Stimulated activated CD8-positive, alpha-beta memory T cell treated with anti-CD3 and anti-CD28 coated beads, Interleukin-7, amount 100 ng/mL, for 1 hour (primary cell): Measurements from ENCODE around the gene GNG13.

ENCODE experiments used
- DNase-seq, 2 donors: peaks; one replicate each; pipeline ENCODE4 v3.0.0-alpha.2; 2020; ENCODE audit warnings: low read depth in 2 of 2

GNG13 gene

DNA sequence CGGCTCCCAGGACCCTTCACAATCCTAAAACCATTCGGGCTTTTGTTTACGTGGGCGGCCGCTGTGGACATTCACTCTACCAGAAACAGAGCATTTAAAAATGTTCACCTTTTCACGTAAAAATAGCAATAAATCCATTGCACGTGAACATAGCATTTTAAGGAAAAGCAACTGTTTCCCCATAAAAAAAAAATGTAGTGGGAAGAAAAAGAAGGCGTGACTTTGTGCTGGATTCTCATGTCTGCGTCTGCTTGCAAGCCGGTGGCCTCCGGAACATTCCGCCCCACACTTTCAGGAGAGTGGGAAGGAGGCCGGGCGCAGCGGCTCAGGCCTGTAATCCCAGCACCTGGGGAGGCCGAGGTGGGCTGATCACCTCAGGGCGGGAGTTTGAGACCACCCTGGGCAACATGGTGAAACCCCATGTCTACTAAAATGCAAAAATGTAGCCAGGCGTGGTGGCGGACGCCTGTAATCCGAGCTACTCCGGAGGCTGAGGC, 13.4 kb upstream of the GNG13 start:
- no peak for DNase-seq

DNA sequence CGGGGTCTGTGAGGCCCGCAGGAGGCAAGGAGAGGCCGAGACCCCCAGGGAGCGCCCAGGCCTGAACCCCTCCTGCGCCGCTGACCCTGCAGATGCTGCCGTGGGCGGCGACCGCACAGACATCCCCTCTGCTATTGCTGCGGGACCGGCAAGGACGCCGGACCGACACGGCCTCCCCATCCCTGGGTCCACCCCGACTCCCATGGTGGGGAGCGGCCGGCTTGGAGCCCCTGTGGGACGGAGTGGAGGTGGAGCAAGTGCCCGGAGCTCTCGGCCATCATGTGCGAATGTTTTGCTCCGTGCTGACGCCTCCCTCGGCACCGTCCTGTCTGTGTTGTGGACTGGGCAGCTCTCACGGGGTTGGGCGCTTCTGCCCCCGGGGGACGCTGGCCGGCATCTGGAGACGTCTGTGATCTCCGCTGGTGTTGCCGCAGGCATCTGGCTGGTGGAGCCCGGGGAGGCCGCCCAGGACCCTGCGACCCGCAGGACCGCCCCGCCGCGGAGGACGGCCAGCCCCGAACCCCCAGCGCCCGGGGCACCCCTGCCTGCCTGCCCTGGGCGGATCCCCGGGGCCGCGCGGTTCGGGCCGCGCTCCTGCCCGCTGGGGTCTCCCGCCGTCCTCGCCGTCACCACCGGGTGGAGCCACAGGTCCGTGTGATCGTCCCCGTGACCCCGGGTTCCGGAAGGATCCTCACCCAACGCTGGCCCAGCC, 12.8 kb upstream of the GNG13 start:
- peak in 1 of 2 donors; percentile 29 for DNase-seq

DNA sequence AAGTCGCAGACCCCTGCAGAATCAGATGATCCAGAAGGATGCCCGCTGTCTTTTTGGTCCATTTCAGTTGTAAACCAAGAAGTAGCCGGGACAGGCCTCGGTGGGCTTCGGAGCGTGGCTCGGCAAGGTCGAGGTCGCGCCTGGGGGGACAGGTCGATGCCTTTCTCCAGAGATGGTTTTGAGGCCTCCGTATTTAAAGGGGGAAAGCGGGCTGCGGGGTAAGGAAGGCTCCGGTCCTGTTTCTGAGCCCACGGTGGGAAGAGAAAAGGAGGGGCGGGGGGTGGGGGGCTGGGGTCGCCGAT, 7.5 kb upstream of the GNG13 start:
- no peak for DNase-seq

DNA sequence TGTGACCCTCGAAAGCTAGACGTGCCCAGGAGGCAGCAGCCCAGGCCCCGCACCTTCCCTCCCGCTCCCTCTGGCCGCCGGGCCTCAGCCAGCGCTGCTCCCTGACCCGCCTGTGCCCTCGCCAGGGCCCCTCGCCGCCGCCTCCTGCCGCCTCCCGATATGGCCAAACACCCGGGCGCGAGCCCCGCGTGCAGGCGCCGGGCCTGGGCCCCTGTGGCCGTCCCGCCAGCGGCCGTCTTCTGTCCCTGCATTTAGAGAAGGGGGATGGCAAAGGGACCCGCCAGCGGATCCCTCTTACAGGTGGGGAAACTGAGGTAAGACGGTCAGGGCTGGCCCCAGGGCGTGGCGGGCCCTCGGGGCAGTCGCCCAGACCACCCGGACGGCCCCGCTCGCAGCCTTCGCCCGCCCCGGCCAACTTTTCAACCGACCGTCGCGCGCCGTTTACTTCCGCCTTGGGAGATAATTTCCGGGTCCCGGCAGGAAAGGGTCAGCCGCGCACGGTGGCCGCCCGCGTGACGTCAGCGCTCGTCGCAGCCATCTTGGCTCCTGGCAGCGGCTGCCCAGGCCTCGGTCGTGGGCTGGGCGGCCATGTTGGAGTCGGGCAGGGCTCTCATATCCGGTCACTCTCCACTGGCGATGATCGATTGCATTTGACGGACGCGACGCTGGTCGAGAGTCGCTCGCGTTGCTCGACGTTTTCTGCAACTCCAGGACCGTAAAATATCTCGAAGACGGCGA, 7.0 kb upstream of the GNG13 start:
- peak; percentile 48 to 67 for DNase-seq

DNA sequence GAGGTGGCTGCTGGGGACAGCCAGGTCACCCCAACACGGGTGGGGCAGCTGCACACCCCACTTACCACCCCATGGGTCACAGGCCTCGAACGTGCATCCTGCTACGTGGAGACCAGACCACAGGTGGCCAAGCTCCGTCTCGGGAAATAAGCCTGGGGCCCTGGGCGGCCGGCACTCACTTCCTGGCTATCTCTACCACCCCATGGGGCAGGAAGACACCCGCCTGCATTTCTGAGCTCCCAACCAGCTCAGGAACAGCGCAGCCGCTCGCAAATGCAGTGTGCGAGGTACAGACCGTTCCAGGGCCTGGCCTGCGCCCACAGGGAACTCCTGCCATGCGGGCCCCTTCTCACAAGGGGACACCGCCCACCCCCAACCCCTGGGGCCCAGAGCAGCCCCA, 4.9 kb upstream of the GNG13 start:
- DNase-seq = no peak

DNA sequence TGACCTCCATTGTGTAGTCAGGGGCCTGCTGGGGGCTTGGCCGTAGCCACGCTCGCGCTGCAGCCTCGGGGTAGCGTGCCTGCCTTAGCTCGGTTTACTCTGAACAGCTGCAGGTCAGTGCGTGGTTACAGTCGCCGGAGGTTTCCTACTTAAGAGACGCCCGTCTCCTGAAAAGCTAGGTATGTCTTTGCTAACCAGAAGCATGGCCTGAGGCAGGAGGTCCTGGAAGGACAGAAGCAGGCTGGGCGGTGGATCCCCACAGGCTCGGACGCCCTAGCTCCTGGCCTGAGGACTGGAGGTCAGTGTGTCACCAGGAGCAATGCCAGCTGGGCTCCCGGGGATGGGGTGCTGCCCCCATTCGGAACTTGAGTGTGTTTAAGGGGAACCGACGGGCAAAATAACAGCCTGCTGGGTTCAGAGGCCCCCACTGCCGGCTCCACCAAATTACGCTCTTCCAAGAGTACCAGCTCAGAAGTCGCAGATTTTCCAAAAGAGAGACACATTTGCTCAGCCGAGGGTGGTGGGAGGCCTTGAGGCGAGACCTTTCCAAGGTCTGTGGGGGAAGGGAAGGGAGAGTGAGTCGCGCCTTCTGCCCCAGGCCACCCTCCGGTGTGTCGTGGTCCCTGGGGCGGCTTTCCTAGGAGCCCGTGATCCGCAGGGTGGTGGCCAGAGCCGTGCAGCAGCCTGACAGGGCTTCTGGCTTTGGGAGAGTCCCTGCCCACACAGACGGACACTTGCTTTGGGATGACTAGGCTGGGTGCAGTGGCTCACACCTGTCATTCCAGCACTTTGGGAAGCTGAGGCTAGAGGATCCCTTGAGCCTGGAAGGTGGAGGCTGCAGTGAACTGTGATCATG, 3.9 kb upstream of the GNG13 start:
- DNase-seq = no peak

DNA sequence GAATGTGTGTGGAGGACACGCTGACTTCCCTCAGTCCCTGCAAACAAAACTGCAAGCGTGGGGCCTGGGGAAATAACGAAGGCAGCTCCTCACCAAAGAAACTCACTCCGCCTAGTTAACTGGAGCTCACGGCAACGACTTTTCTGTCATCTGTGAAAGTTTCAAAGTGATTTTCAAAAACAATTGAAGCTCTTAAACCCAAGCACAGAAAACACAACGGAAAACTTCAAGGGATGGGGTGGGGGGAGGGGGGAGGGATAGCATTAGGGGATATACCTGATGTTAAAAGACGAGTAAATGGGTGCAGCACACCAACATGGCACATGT, 3.2 kb upstream of the GNG13 start:
- DNase-seq = no peak

DNA sequence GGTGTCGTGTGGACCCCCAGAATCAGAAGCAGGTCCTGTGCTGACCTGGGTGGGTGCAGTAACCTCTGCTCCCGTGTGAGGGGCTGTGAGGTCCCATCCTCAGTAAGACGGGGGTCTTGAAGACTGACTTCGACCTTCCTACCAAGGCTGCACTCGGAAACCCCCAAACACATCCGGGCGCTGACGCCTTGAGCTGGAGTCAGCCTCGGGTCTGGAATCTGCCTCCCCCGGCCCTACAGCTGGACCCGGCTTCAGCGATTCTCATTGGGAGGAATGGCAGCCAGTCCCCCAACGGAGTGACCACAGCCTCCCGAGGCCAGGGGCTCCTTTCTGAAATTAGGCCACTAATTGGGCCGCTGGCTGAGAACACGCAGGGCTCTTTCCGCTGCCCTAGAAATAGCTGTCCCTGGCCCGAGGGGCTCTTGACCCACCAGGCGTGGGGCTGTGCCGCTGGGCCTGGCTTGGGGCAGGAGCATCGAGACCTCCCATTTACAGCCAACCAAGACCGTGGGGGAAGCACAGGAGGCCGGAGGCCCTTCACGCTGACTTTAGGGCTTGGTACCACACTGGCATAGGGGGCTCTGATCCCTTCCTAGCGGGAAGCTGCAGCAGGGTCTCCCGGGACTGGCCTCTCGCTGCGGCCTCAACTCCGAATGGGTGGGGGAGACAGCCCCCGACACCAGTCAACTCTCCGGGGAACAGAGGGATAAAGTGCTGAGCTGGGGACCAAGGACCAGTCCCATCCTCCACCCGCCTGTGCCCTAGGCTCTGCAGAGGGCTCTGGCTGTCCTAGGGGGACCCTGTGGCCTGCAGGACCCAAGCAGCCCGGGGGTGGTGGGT, 2.6 kb upstream of the GNG13 start:
- DNase-seq = no peak

DNA sequence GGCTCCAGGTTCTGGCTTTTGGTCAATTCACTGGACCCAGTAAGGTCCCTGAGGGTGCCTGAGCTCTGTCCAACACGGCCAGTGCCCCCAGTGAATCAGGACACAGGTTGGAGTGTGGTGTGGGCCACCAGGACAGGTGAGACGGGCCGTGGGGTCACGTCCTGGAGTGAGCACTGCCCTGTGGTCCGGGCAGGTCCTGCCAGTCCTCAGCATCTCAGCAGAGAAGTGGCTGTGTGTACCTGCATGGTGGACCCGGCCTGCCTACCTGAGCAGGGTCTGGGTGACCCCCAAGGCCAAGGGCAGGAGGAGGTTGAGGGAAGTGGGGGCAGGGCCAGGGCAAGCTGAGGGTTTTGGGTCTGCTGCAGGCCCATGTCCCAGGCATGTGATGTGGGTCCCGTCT, 1.9 kb upstream of the GNG13 start:
- DNase-seq = no peak

DNA sequence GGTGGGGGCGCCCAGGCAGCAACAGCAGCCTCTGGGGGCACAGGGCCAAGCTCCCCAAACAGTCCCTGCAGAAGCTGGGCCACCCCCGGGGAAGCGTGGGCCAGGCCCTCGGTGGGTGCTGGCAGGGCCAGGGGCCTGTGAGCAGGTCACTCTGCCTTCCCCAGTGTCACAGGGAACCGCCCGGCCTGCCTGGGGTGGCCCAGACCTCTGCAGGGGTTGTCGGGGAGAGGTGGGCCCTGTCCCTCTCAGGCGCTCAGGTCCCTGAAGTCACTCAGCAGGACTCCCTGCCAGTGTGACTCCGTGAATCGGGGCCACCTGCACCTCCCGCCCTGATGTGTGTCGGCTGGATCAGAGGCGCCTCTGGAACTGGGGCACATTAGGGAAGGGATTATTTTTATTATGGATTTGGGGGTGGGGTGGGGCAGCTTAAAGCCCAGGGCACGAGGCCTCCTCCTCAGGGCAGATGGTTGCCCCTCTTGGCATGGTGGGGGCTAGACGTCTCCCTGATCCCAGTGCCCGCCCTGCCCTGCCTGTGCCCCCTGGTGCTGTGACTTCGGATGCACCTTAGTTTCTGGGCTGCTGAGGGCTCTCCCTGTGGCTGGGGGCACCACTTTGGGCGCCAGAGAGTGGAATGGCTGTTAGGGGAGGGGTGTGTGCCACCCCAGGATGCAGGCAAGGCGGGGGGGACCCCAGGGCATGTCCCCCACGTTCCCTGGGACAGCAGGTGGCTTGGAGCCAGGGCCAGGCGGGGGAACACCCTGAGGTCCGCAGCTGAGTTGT, 1.2 kb upstream of the GNG13 start:
- DNase-seq = no peak

DNA sequence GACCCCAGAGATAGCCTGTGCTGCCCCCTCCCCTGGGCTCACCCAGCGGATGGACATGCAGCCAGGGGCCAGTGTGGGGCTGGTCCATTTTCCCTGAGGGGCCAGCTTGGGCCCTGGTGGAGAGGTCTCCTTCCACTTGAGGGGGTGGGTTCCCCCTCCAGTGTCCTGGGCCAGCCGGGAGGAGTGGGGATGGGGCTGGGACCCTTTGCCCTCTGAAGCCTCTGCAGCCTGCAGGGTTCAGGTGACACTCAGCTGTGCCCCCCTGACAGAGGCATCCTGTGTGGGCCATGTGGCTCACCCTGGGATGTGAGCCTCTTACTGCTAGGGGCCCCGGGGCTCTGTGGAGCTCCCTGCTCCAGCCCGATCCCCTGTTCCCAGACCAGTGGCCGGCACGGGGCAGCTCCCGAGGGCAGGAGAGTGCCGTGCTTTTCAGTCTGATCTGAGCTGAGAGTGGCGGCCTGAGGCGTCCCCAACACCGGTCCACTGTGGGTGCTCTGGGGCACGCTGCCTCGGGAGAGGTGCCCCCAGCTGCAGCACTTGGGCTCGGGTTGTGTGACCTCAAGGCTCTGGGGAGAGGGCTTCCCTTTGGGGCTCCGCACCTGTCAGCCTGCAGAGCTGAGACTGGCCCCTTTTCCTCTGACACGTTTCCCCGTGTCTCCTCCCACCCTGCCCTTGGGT, 439 bp upstream of the GNG13 start:
- no peak for DNase-seq

DNA sequence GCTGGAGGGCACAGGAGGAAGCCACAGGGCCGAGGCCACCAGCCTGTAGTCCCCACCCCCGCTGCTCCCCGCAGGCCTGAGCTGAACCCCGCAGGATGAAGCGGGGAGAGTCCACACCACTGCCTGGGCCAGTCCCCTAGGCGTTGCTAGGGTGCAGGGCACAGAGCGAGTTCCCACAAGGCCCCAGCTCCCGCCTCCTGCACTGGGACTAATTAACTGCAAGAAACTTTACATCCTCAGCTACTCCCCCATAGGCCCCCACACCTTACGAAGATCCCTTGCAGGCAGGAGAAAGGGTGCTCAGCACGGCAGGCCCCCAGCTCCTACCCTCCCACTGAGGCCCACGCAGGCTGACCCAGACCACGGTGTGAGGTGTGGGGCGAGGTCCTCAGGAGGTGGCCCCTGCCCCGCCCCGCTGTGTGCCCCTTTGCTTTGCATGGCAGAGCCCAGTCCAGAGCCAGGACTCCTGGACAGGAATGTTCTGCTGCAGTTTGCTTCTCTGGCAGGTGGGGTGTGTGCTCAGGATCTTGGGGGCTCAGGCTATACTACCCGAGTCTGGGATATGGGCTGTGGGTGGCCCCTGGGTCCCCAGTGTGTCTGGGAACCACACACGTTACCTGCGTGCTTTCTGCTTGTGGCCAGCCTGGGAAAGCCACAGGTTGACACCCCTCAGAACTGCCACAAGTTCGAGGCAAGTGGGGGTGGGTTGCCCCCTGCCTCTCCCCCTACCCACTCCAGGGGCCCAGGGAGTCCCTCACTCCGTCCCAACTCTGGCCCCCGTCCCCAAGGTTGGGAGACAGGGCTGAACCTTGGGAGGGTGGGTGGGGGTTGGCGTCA, 1.2 kb downstream of the GNG13 start:
- DNase-seq = no peak

DNA sequence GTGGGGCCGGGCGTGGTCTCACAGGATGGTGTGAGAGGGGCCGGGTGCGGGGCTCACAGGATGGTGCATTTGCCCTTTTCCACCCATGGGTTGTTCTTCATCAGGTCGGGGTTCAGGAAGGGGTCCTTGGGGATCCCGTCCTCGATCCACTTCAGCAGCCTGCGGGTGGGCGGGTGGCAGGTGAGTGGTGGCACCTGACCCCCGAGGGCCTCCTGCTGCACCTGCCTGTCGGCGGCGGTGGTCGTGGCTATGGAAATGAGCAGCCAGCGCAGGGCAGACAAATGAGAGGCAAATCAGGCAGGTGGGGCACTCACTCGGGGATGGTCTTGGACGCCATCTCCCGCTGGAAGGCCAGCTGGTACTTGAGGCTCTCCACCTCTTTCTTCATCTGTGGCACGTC, 1.9 kb downstream of the GNG13 start:
- DNase-seq = no peak

DNA sequence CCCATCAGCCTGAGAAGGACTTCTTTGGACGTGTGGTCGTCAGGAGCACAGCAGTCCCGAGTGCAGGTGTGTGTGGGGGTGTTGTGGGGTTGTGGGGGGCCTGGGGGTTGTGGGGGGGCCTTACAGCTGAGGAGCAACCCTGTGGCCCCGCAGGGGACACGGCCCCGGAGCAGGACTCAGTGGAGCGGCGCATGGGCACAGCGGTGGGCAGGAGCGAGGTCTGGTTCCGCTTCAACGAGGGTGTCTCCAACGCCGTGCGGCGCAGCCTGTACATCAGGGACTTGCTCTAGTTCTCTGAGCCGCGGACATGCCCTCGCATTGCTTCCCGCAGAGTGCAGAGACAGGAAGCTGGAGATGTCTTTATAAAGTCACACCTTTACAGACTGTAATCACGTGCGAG, 2.8 kb downstream of the GNG13 start:
- DNase-seq = no peak

DNA sequence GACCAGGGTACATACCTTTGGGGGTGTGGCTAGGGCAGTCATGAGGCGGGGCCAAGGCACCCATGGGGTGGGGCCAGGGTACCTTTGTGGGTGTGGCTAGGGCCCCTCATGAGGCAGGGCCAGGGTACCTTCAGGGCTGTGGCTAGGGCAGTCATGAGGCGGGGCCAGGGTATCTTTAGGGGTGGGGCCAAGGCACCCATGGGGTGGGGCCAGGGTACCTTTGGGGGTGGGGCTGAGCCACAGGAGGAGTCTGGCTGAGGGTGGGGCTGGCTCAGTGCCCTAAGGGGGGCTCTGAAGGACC, 3.5 kb downstream of the GNG13 start:
- no peak for DNase-seq

DNA sequence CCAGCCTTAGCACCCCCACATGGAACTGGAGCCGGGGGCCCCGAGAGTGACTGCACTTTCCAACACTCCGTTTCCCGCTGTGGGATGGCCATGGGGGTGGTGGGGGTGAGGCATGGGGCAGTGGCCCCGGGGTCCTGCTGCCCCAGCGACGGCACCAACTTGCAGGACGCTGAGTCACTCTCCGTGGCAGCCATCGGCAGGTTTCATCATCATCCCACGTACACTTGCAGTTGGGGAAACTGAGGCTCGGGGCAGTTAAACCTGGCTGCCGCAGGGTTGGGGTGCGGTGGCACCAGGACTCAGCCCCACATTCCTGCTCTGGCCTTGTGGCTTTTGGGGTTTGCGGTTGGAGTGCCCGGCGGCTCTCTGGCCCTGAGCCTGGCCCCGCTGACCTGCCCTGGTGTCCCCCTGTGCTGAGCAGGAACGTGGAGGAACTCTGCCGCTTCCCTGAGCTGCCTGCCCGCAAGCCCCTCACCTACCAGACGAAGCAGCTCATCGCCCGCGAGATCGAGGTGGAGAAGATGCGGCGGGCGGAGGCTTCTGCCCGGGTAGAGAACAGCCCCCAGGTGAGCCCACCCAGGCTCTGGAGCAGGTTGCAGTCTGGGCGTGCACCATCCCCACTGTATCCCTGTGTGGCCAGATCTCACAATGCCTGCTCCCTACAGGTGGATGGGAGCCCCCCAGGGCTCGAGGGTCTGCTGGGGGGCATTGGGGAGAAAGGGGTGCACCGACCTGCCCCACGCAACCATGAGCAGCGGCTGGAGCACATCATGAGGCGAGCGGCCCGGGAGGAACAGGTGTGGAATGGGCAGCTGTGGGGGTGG, 4.0 kb downstream of the GNG13 start:
- no peak for DNase-seq

DNA sequence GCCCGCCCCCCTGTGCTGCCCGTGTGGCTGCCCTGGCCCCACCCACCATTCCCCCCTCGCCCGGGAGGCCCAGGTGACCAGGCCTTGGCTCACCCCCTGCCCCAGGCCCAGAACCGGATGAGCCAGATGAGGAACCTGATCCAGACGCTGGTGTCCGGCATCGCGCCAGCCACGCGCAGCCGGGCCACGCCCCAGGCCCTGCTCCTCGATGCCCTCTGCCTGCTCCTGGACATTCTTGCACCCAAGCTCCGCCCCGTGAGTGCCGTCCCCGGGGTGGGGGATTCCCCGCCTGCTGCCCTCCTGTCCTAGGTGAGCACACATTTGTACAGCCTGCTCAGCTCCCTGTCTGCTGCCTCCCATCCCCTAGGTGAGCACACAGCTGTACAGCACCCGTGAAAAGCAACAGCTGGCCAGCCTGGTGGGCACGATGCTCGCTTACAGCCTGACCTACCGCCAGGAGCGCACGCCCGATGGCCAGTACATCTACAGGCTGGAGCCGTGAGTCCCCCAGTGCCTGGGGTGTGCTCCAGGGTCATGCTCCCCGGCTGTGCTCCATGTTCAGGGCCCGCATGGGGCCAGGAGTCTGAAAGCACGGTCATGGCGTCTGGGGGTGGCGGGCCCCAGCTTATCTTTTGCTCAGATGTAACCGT, 4.8 kb downstream of the GNG13 start:
- no peak for DNase-seq

DNA sequence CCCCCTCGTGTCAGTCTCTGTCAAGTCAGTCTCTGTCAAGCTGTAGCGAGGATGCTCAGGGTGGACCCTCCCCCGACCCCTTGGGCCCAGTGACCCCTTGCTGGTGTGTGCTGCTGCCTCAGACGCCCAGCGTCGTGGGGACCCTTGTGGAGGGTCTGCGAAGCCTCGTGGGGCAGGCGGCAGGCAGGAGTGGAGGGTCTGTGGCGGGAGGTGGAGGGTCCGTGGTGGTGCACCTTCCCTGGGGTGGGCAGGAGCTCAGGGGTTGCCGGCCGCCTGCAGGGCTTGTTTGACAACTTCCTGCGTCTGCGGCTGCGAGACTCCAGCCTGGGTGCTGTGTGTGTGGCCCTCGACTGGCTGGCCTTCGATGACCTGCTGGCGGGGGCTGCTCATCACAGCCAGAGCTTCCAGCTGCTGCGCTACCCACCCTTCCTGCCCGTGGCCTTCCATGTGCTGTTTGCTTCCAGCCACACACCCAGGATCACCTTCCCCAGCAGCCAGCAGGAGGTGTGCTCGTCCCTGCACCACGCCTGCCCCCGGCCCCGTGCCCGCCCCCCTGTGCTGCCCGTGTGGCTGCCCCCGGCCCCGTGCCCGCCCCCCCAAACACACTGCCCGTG, 5.6 kb downstream of the GNG13 start:
- no peak for DNase-seq
